HepG2 (cell line): Measurements from ENCODE around the gene SH3D19. TPM values are rescaled to one million over a fixed set of nuclear protein-coding genes. Genes with fewer than 3 reads are reported as not detected.
A peak's percentile ranks its signal among the peaks of the same experiment; 100 is the strongest.

Experiments used
- FOXM1 ChIP-seq: sonication (generic); formaldehyde crosslinking; IDR thresholded peaks from 2 replicates; pipeline ENCODE4 v1.5.0; 2020; ENCODE audit warnings: missing genetic modification reagents
- GATA4 ChIP-seq: sonication (generic); IDR thresholded peaks from 2 replicates; pipeline ENCODE4 v1.6.1; 2016; ENCODE audit warnings: antibody characterized with exemption, low read depth, borderline replicate concordance
- HDAC6 ChIP-seq: fragments of 200-600 bp; sonication (generic); IDR thresholded peaks from 2 replicates; pipeline ENCODE4 v1.7.0; 2017; ENCODE audit warnings: mild to moderate bottlenecking, antibody characterized with exemption, low read length, low read depth
- KDM3A ChIP-seq: IDR thresholded peaks from 2 replicates; pipeline ENCODE4 v1.6.1; 2018; ENCODE audit warnings: low read depth, missing compliant biosample characterization
- KLF11 ChIP-seq: IDR thresholded peaks from 2 replicates; pipeline ENCODE4 v1.6.1; 2016; ENCODE audit warnings: missing compliant biosample characterization
- PCBP1 ChIP-seq: fragments of 200-400 bp; formaldehyde crosslinking; IDR thresholded peaks from 2 replicates; pipeline ENCODE4 v1.6.1; 2017; ENCODE audit warnings: mild to moderate bottlenecking, low read depth, low read length, borderline replicate concordance
- TMF1 ChIP-seq: sonication (generic); formaldehyde crosslinking; IDR thresholded peaks from 2 replicates; pipeline ENCODE4 v1.8.1; 2022; ENCODE audit warnings: low read depth, missing genetic modification reagents
- ZFP62 ChIP-seq: sonication (generic); formaldehyde crosslinking; IDR thresholded peaks from 2 replicates; pipeline ENCODE4 v1.4.0; 2020; ENCODE audit warnings: missing genetic modification reagents
- ZFP90 ChIP-seq: sonication (generic); formaldehyde crosslinking; IDR thresholded peaks from 2 replicates; pipeline ENCODE4 v1.8.0; 2022; ENCODE audit warnings: missing genetic modification reagents, mild to moderate bottlenecking, inconsistent platforms, borderline replicate concordance
- ZNF205 ChIP-seq: IDR thresholded peaks from 2 replicates; pipeline ENCODE4 v1.6.1; 2018; ENCODE audit warnings: missing biosample characterization, missing genetic modification reagents
- ZNF292 ChIP-seq: sonication (generic); formaldehyde crosslinking; IDR thresholded peaks from 2 replicates; pipeline ENCODE4 v1.8.1; 2022; ENCODE audit warnings: mild to moderate bottlenecking, low read depth, missing genetic modification reagents, borderline replicate concordance
- ZNF33A ChIP-seq: sonication (generic); formaldehyde crosslinking; IDR thresholded peaks from 2 replicates; pipeline ENCODE4 v1.5.1; 2020; ENCODE audit warnings: missing genetic modification reagents, mild to moderate bottlenecking, moderate library complexity, borderline replicate concordance
- ZNF597 ChIP-seq: sonication (generic); formaldehyde crosslinking; IDR thresholded peaks from 2 replicates; pipeline ENCODE4 v1.5.0; 2020; ENCODE audit warnings: missing genetic modification reagents
- ZNF598 ChIP-seq: sonication (generic); formaldehyde crosslinking; IDR thresholded peaks from 2 replicates; pipeline ENCODE4 v1.5.1; 2020; ENCODE audit warnings: mild to moderate bottlenecking, missing genetic modification reagents, borderline replicate concordance
- ZNF605 ChIP-seq: sonication (generic); formaldehyde crosslinking; IDR thresholded peaks from 2 replicates; pipeline ENCODE4 v1.8.0; 2022; ENCODE audit warnings: mild to moderate bottlenecking, missing genetic modification reagents
- ZNF670 ChIP-seq: sonication (generic); formaldehyde crosslinking; IDR thresholded peaks from 2 replicates; pipeline ENCODE4 v1.8.0; 2022; ENCODE audit warnings: mild to moderate bottlenecking, missing genetic modification reagents, borderline replicate concordance
- ZNF788 ChIP-seq: sonication (generic); formaldehyde crosslinking; IDR thresholded peaks from 2 replicates; pipeline ENCODE4 v1.5.0; 2020; ENCODE audit warnings: mild to moderate bottlenecking, missing genetic modification reagents, borderline replicate concordance
- ZNF792 ChIP-seq: IDR thresholded peaks from 2 replicates; pipeline ENCODE4 v1.6.1; 2016
- polyA plus RNA-seq, 8 experiments: library from polyadenylated mRNA; depleted of rRNA in 3 of 8; stranded (reverse) in 7 of 8; unstranded in 1 of 8; fragments of >200 nt; fragmentation: Illumina TruSeq in 4 of 8; extraction: Trizol in 4 of 8; gene quantifications; 2 replicates each; pipeline versions ENCODE4 v1.2.1 to v1.2.3, GENCODE V29; 2011 to 2016; ENCODE audit warnings: low read depth in 4 of 8, missing spikeins in 1 of 8, mixed read lengths in 1 of 8; ENCODE audit not compliant: insufficient read depth in 1 of 8
- total RNA-seq, 5 experiments: library from RNA; depleted of rRNA; stranded (reverse); fragments of >200 nt; fragmentation: Illumina TruSeq; extraction: Trizol; gene quantifications; 2 replicates each; pipeline ENCODE4 v1.2.3, GENCODE V29; 2016; ENCODE audit warnings: low read depth in 1 of 5
- TF ChIP-seq, protein P1 (sequence below): sonication (generic); formaldehyde crosslinking; IDR thresholded peaks from 2 replicates; pipeline ENCODE4 v1.4.0; 2020; ENCODE audit warnings: missing genetic modification reagents
- TF ChIP-seq, protein P2 (sequence below): sonication (generic); formaldehyde crosslinking; IDR thresholded peaks from 2 replicates; pipeline ENCODE4 v1.4.0; 2020; ENCODE audit warnings: mild to moderate bottlenecking, missing genetic modification reagents
- TF ChIP-seq, protein P3 (sequence below): sonication (generic); formaldehyde crosslinking; IDR thresholded peaks from 2 replicates; pipeline ENCODE4 v1.5.0; 2020; ENCODE audit warnings: mild to moderate bottlenecking, missing genetic modification reagents
- TF ChIP-seq, protein P4 (sequence below), 2 experiments: IDR thresholded peaks; 2 replicates each; pipeline ENCODE4 v1.6.1; 2011 to 2012; ENCODE audit warnings: low read length in 2 of 2, borderline replicate concordance in 1 of 2, low read depth in 1 of 2, mild to moderate bottlenecking in 1 of 2, moderate library complexity in 1 of 2
- TF ChIP-seq, protein P5 (sequence below): sonication (generic); formaldehyde crosslinking; IDR thresholded peaks from 2 replicates; pipeline ENCODE4 v1.5.0; 2020; ENCODE audit warnings: mild to moderate bottlenecking, low read depth, missing genetic modification reagents, borderline replicate concordance

The SH3D19 gene
- total and polyA plus RNA-seq, 2 of the 13 experiments (the other 11 are each of a cell fraction or from before 2014, with no cell fraction given), result 31.2 to 38.0 TPM

DNA sequence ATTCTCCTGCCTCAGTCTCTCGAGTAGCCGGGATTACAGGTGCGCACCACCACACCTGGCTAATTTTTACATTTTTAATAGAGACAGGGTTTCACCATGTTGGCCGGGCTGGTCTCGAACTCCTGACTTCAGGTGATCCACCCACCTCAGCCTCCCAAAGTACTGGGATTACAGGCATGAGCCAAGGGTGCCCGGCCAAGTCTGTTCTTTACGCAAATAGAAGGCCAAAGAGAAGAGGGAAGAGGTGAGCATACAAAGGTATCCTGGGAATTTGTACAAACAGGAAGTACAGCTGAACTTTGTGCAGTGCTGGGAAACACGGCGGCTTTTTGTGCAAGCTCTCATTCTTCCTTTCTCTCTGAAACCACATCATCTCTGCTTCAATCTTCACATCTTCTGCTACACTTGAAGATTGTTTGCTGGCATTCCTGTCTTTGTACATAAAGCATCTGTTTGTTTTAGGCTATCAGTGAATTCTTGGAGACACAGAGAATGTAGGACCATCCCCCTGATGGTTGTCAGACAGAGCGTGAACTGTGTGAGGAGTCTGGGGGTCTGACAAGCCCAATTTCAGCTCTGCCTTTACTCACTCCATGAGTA lies 120.4 kb downstream of the SH3D19 start (continued):
- TF ChIP-seq, protein P1, sequence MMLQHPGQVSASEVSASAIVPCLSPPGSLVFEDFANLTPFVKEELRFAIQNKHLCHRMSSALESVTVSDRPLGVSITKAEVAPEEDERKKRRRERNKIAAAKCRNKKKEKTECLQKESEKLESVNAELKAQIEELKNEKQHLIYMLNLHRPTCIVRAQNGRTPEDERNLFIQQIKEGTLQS (CRISPR knock-in tag), result no peak
- TF ChIP-seq ZNF292 (CRISPR knock-in tag), result peak; percentile 89
- TF ChIP-seq ZFP90 (CRISPR knock-in tag), result 0 out of 2 replicates have a peak, but pooled peaks have one; percentile 34
- no peak for TF ChIP-seq ZNF670
- peak; percentile 62; the same call in 1 of the 2 replicates for TF ChIP-seq ZNF788 (CRISPR knock-in tag)
- TF ChIP-seq KLF11 (CRISPR knock-in tag), result no peak
- TF ChIP-seq ZFP62 (CRISPR knock-in tag), result no peak
- TF ChIP-seq TMF1 (CRISPR knock-in tag), result no peak
- TF ChIP-seq ZNF33A (CRISPR knock-in tag), result no peak
- TF ChIP-seq, protein P2, sequence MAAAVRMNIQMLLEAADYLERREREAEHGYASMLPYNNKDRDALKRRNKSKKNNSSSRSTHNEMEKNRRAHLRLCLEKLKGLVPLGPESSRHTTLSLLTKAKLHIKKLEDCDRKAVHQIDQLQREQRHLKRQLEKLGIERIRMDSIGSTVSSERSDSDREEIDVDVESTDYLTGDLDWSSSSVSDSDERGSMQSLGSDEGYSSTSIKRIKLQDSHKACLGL (CRISPR knock-in tag), result no peak
- no peak for TF ChIP-seq HDAC6
- 0 out of 2 replicates have a peak, but pooled peaks have one; percentile 38 for TF ChIP-seq KDM3A (CRISPR knock-in tag)
- TF ChIP-seq, protein P3, sequence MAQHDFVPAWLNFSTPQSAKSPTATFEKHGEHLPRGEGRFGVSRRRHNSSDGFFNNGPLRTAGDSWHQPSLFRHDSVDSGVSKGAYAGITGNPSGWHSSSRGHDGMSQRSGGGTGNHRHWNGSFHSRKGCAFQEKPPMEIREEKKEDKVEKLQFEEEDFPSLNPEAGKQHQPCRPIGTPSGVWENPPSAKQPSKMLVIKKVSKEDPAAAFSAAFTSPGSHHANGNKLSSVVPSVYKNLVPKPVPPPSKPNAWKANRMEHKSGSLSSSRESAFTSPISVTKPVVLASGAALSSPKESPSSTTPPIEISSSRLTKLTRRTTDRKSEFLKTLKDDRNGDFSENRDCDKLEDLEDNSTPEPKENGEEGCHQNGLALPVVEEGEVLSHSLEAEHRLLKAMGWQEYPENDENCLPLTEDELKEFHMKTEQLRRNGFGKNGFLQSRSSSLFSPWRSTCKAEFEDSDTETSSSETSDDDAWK (CRISPR knock-in tag), result no peak
- TF ChIP-seq, protein P4, sequence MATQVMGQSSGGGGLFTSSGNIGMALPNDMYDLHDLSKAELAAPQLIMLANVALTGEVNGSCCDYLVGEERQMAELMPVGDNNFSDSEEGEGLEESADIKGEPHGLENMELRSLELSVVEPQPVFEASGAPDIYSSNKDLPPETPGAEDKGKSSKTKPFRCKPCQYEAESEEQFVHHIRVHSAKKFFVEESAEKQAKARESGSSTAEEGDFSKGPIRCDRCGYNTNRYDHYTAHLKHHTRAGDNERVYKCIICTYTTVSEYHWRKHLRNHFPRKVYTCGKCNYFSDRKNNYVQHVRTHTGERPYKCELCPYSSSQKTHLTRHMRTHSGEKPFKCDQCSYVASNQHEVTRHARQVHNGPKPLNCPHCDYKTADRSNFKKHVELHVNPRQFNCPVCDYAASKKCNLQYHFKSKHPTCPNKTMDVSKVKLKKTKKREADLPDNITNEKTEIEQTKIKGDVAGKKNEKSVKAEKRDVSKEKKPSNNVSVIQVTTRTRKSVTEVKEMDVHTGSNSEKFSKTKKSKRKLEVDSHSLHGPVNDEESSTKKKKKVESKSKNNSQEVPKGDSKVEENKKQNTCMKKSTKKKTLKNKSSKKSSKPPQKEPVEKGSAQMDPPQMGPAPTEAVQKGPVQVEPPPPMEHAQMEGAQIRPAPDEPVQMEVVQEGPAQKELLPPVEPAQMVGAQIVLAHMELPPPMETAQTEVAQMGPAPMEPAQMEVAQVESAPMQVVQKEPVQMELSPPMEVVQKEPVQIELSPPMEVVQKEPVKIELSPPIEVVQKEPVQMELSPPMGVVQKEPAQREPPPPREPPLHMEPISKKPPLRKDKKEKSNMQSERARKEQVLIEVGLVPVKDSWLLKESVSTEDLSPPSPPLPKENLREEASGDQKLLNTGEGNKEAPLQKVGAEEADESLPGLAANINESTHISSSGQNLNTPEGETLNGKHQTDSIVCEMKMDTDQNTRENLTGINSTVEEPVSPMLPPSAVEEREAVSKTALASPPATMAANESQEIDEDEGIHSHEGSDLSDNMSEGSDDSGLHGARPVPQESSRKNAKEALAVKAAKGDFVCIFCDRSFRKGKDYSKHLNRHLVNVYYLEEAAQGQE (IDR thresholded peaks at IDR 0.05; ENCODE audit: borderline replicate concordance in 1 of 2, low read depth in 1 of 2, low read length in 2 of 2), result peak in 1 of 2 experiments; percentile 63; a peak in 1 of 4 replicates
- TF ChIP-seq, protein P5, sequence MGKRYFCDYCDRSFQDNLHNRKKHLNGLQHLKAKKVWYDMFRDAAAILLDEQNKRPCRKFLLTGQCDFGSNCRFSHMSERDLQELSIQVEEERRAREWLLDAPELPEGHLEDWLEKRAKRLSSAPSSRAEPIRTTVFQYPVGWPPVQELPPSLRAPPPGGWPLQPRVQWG (CRISPR knock-in tag), result no peak
- TF ChIP-seq ZNF792, result peak; percentile 54; the same call in 1 of the 2 replicates
- TF ChIP-seq GATA4, result peak; percentile 66; the same call in 1 of the 2 replicates
- peak; percentile 87 for TF ChIP-seq ZNF605 (CRISPR knock-in tag)
- peak; percentile 48; the same call in 1 of the 2 replicates for TF ChIP-seq ZNF598 (CRISPR knock-in tag)
- TF ChIP-seq FOXM1 (CRISPR knock-in tag), result no peak
- TF ChIP-seq ZNF205 (CRISPR knock-in tag), result 0 out of 2 replicates have a peak, but pooled peaks have one; percentile 30
- no peak for TF ChIP-seq PCBP1
- no peak for TF ChIP-seq ZNF597 (CRISPR knock-in tag)
